SK-N-SH treated with all-trans-retinoic acid at 6 μM for 48 hours (cell line): ENCODE measurements around the gene NRXN3.

Experiments
- ATAC-seq: fragments of 200-7000 bp; cut with Tn5 transposase; 3 replicates; pipeline ENCODE4 v1.9.1; 2020; ENCODE audit warnings: mild to moderate bottlenecking, moderate library complexity
- ARNTL ChIP-seq: fragments of 450-650 bp; formaldehyde crosslinking; IDR thresholded peaks from 2 replicates; pipeline ENCODE4 v1.5.0; 2020; ENCODE audit warnings: low read depth, mild to moderate bottlenecking, moderate library complexity, borderline replicate concordance
- BACH2 ChIP-seq: fragments of 250-450 bp; sonication (Bioruptor Pico); IDR thresholded peaks from 2 replicates; pipeline ENCODE4 v1.9.0; 2021; ENCODE audit warnings: mild to moderate bottlenecking, borderline replicate concordance
- CSDC2 ChIP-seq: fragments of 250-450 bp; sonication (Bioruptor Pico); IDR thresholded peaks from 2 replicates; pipeline ENCODE4 v1.5.0; 2020; ENCODE audit warnings: mild to moderate bottlenecking, moderate library complexity
- ESRRG ChIP-seq: fragments of 250-450 bp; sonication (Bioruptor Pico); IDR thresholded peaks from 2 replicates; pipeline ENCODE4 v1.6.1; 2021; ENCODE audit warnings: mild to moderate bottlenecking
- GLIS3 ChIP-seq: fragments of 250-450 bp; sonication (Bioruptor Pico); IDR thresholded peaks from 2 replicates; pipeline ENCODE4 v1.5.0; 2020; ENCODE audit warnings: mild to moderate bottlenecking, moderate library complexity
- ISL1 ChIP-seq: fragments of 250-450 bp; sonication (Bioruptor Pico); IDR thresholded peaks from 2 replicates; pipeline ENCODE4 v2.1.2; 2022; ENCODE audit warnings: mild to moderate bottlenecking, moderate library complexity
- PPARA ChIP-seq: fragments of 250-450 bp; sonication (Bioruptor Pico); IDR thresholded peaks from 2 replicates; pipeline ENCODE4 v1.5.0; 2020; ENCODE audit warnings: mild to moderate bottlenecking, borderline replicate concordance
- RARB ChIP-seq: fragments of 250-450 bp; sonication (Bioruptor Pico); IDR thresholded peaks from 2 replicates; pipeline ENCODE4 v1.8.0; 2021; ENCODE audit warnings: mild to moderate bottlenecking, moderate library complexity
- SNAI2 ChIP-seq: fragments of 250-450 bp; sonication (Bioruptor Pico); IDR thresholded peaks from 2 replicates; pipeline ENCODE4 v1.5.0; 2020; ENCODE audit warnings: mild to moderate bottlenecking, moderate library complexity
- TCF4 ChIP-seq: fragments of 250-450 bp; sonication (Bioruptor Pico); IDR thresholded peaks from 2 replicates; pipeline ENCODE4 v1.8.0; 2021; ENCODE audit warnings: mild to moderate bottlenecking, moderate library complexity, borderline replicate concordance
- TOX ChIP-seq: fragments of 250-450 bp; sonication (Bioruptor Pico); IDR thresholded peaks from 2 replicates; pipeline ENCODE4 v1.8.0; 2021; ENCODE audit warnings: mild to moderate bottlenecking, moderate library complexity, borderline replicate concordance
- ZC3H10 ChIP-seq: fragments of 250-450 bp; sonication (Bioruptor Pico); IDR thresholded peaks from 2 replicates; pipeline ENCODE4 v1.5.1; 2021; ENCODE audit warnings: mild to moderate bottlenecking, moderate library complexity
- ZFP3 ChIP-seq: fragments of 250-450 bp; sonication (Bioruptor Pico); IDR thresholded peaks from 2 replicates; pipeline ENCODE4 v1.5.0; 2020; ENCODE audit warnings: mild to moderate bottlenecking, moderate library complexity
- ZFP30 ChIP-seq: fragments of 450-650 bp; formaldehyde crosslinking; IDR thresholded peaks from 2 replicates; pipeline ENCODE4 v1.5.0; 2022; ENCODE audit warnings: mild to moderate bottlenecking, moderate library complexity
- ZNF70 ChIP-seq: fragments of 450-650 bp; formaldehyde crosslinking; IDR thresholded peaks from 2 replicates; pipeline ENCODE4 v1.5.0; 2020; ENCODE audit warnings: mild to moderate bottlenecking, moderate library complexity
- TF ChIP-seq, protein P1 (sequence below): fragments of 250-450 bp; sonication (Bioruptor Pico); IDR thresholded peaks from 2 replicates; pipeline ENCODE4 v1.5.1; 2021; ENCODE audit warnings: mild to moderate bottlenecking, moderate library complexity
- TF ChIP-seq, protein P2 (sequence below): fragments of 250-450 bp; sonication (Bioruptor Pico); IDR thresholded peaks from 2 replicates; pipeline ENCODE4 v1.8.0; 2020; ENCODE audit warnings: mild to moderate bottlenecking, moderate library complexity, borderline replicate concordance
- TF ChIP-seq, protein P3 (sequence below): fragments of 250-450 bp; sonication (Bioruptor Pico); IDR thresholded peaks from 2 replicates; pipeline ENCODE4 v1.5.0; 2020; ENCODE audit warnings: mild to moderate bottlenecking, moderate library complexity
- TF ChIP-seq, protein P4 (sequence below): fragments of 250-450 bp; sonication (Bioruptor Pico); IDR thresholded peaks from 2 replicates; pipeline ENCODE4 v1.8.0; 2021; ENCODE audit warnings: low read depth, mild to moderate bottlenecking, moderate library complexity, borderline replicate concordance

The NRXN3 gene

DNA sequence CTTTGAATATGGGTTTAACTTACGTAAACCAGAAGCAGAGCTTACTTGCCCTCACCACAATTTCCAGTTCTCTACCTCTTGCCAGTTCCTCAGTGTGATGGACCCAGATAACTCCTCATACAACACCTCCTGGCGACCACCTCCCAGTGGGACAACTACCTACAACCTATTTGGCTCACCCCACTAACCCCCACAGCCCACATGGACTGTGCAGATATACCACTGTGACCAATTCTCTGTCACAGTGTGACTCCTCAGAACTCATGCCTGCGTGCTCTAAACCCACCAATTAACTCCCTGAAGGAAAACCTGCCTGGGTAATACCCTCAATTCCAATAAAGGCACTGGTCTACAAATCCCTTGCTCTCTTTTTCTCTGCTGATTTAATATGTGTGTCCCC is 1729.4 kb downstream of the NRXN3 start:
- ATAC-seq, result no peak
- TF ChIP-seq, protein P1, sequence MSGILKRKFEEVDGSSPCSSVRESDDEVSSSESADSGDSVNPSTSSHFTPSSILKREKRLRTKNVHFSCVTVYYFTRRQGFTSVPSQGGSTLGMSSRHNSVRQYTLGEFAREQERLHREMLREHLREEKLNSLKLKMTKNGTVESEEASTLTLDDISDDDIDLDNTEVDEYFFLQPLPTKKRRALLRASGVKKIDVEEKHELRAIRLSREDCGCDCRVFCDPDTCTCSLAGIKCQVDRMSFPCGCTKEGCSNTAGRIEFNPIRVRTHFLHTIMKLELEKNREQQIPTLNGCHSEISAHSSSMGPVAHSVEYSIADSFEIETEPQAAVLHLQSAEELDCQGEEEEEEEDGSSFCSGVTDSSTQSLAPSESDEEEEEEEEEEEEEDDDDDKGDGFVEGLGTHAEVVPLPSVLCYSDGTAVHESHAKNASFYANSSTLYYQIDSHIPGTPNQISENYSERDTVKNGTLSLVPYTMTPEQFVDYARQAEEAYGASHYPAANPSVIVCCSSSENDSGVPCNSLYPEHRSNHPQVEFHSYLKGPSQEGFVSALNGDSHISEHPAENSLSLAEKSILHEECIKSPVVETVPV (CRISPR knock-in tag), result no peak
- TF ChIP-seq ISL1 (CRISPR knock-in tag) (no peak), TCF4 (no peak), ZFP30 (CRISPR knock-in tag) (no peak), ZC3H10 (CRISPR knock-in tag) (no peak), GLIS3 (CRISPR knock-in tag) (no peak), PPARA (CRISPR knock-in tag) (no peak), ESRRG (CRISPR knock-in tag) (no peak), ARNTL (no peak), ZNF70 (CRISPR knock-in tag) (no peak), BACH2 (CRISPR knock-in tag) (no peak), ZFP3 (CRISPR knock-in tag) (no peak), RARB (no peak)
- TF ChIP-seq, protein P2, sequence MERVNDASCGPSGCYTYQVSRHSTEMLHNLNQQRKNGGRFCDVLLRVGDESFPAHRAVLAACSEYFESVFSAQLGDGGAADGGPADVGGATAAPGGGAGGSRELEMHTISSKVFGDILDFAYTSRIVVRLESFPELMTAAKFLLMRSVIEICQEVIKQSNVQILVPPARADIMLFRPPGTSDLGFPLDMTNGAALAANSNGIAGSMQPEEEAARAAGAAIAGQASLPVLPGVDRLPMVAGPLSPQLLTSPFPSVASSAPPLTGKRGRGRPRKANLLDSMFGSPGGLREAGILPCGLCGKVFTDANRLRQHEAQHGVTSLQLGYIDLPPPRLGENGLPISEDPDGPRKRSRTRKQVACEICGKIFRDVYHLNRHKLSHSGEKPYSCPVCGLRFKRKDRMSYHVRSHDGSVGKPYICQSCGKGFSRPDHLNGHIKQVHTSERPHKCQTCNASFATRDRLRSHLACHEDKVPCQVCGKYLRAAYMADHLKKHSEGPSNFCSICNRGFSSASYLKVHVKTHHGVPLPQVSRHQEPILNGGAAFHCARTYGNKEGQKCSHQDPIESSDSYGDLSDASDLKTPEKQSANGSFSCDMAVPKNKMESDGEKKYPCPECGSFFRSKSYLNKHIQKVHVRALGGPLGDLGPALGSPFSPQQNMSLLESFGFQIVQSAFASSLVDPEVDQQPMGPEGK (CRISPR knock-in tag), result no peak
- TF ChIP-seq, protein P3, sequence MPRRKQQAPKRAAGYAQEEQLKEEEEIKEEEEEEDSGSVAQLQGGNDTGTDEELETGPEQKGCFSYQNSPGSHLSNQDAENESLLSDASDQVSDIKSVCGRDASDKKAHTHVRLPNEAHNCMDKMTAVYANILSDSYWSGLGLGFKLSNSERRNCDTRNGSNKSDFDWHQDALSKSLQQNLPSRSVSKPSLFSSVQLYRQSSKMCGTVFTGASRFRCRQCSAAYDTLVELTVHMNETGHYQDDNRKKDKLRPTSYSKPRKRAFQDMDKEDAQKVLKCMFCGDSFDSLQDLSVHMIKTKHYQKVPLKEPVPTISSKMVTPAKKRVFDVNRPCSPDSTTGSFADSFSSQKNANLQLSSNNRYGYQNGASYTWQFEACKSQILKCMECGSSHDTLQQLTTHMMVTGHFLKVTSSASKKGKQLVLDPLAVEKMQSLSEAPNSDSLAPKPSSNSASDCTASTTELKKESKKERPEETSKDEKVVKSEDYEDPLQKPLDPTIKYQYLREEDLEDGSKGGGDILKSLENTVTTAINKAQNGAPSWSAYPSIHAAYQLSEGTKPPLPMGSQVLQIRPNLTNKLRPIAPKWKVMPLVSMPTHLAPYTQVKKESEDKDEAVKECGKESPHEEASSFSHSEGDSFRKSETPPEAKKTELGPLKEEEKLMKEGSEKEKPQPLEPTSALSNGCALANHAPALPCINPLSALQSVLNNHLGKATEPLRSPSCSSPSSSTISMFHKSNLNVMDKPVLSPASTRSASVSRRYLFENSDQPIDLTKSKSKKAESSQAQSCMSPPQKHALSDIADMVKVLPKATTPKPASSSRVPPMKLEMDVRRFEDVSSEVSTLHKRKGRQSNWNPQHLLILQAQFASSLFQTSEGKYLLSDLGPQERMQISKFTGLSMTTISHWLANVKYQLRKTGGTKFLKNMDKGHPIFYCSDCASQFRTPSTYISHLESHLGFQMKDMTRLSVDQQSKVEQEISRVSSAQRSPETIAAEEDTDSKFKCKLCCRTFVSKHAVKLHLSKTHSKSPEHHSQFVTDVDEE (CRISPR knock-in tag), result no peak
- TF ChIP-seq, protein P4, sequence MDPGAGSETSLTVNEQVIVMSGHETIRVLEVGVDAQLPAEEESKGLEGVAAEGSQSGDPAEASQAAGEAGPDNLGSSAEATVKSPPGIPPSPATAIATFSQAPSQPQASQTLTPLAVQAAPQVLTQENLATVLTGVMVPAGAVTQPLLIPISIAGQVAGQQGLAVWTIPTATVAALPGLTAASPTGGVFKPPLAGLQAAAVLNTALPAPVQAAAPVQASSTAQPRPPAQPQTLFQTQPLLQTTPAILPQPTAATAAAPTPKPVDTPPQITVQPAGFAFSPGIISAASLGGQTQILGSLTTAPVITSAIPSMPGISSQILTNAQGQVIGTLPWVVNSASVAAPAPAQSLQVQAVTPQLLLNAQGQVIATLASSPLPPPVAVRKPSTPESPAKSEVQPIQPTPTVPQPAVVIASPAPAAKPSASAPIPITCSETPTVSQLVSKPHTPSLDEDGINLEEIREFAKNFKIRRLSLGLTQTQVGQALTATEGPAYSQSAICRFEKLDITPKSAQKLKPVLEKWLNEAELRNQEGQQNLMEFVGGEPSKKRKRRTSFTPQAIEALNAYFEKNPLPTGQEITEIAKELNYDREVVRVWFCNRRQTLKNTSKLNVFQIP, result no peak

DNA sequence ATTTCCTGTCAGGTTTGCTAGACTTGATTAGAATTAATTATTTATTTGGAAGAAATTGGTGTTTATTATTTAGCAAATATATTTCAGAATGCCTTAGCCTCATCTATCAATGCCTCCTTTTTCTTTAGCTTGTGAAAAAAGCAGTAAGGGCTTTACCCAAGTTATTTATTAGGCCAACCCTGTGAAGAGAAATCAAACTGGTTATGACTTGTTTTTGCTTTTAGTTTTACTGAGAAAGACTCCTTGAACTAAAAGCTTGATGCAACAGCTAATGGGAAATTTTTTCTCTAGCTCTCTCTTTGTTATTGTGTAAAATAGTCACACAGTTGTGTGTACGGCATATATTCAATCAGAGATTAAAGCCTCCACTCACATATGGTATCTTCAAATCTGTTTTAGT is 1734.3 kb downstream of the NRXN3 start:
- TF ChIP-seq ARNTL (no peak), BACH2 (CRISPR knock-in tag) (no peak), TOX (no peak)
- TF ChIP-seq, protein P1 (CRISPR knock-in tag), result no peak
- ATAC-seq, result no peak

DNA sequence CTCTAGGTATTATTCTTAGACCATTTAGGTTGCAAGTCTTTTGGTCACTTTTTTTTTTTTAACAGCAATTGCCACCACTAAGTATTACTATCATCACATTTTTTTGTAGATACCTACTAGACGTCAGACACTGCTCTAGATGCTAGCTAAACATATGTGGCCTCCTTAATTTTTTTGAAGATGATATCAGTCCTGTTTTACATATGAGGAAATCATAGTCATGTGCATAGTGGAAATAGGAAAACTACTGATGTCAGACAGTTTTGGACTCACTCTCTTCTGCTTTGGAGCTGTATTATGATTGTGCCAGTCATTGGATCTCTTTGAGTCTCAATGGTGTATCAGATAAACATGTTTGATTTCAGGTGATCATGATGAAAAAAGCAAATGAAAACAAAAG is 1736.8 kb downstream of the NRXN3 start:
- TF ChIP-seq, protein P1 (CRISPR knock-in tag), result no peak
- TF ChIP-seq, protein P2 (CRISPR knock-in tag), result no peak
- no peak for TF ChIP-seq ARNTL
- no peak for TF ChIP-seq ZC3H10 (CRISPR knock-in tag)
- TF ChIP-seq CSDC2, result no peak
- TF ChIP-seq, protein P3 (CRISPR knock-in tag), result no peak
- TF ChIP-seq SNAI2 (CRISPR knock-in tag), result no peak
- no peak for TF ChIP-seq TOX
- no peak for TF ChIP-seq BACH2 (CRISPR knock-in tag)
- TF ChIP-seq, all 23 proteins: peak for 0
- ATAC-seq, result no peak
